Adrenal gland (tissue), 5 donors: ENCODE results near the gene PRDX2.

ENCODE experiments used
- POLR2A ChIP-seq, 2 donors: fragments of 450-650 bp; IDR thresholded peaks; one replicate each; pipeline ENCODE4 v1.6.1; 2017; ENCODE audit warnings: antibody characterized with exemption in 2 of 2, mild to moderate bottlenecking in 2 of 2, moderate library complexity in 1 of 2
- TF ChIP-seq, protein P1 (sequence below), 6 experiments: fragments of 450-650 bp in 4 of 6; fragments of 200-600 bp in 2 of 6; sonication (generic) in 1 of 6; IDR thresholded peaks; 1 replicate in 5 of 6; 2 replicates in 1 of 6; pipeline versions ENCODE4 v1.5.1 to v1.8.0; 2016 to 2021; ENCODE audit warnings: antibody characterized with exemption in 6 of 6, mild to moderate bottlenecking in 2 of 6, moderate library complexity in 1 of 6
- donor health status: DM: no; HTN: no; CAD: no.

- TF ChIP-seq, protein P1, sequence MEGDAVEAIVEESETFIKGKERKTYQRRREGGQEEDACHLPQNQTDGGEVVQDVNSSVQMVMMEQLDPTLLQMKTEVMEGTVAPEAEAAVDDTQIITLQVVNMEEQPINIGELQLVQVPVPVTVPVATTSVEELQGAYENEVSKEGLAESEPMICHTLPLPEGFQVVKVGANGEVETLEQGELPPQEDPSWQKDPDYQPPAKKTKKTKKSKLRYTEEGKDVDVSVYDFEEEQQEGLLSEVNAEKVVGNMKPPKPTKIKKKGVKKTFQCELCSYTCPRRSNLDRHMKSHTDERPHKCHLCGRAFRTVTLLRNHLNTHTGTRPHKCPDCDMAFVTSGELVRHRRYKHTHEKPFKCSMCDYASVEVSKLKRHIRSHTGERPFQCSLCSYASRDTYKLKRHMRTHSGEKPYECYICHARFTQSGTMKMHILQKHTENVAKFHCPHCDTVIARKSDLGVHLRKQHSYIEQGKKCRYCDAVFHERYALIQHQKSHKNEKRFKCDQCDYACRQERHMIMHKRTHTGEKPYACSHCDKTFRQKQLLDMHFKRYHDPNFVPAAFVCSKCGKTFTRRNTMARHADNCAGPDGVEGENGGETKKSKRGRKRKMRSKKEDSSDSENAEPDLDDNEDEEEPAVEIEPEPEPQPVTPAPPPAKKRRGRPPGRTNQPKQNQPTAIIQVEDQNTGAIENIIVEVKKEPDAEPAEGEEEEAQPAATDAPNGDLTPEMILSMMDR (IDR thresholded peaks at IDR 0.05), result no peak
- TF ChIP-seq POLR2A (IDR thresholded peaks at IDR 0.05), result no peak
These were observed 17.7 kb downstream of the PRDX2 start for GRCh38 chr19:12783849-12784393.
